ENCODE results near the gene LIPT2. TPM values are rescaled to one million over a fixed set of nuclear protein-coding genes. Genes with fewer than 3 reads are reported as not detected.
"Not testable (repeated sequence)": the region's sequence is repeated elsewhere in the genome, so short reads cannot be mapped to it uniquely, and the experiment has no call there.

Gene LIPT2
- total and polyA plus RNA-seq, 3 donors from 2014 or later, result 25.0 to 43.1 (median 32.6) TPM

- H3K27me3 ChIP-seq, result no peaks in the 10 kb centered on the region
- no peak for DNase-seq
- H3K27ac ChIP-seq, result no peak overlapping the region
- 85 to 86% methylated on average over 14 of the region's 14 CpGs for WGBS, 2 donors
- H3K4me3 ChIP-seq, result no peak overlapping the region
- no peaks in the 10 kb centered on the region for H3K4me1 ChIP-seq
- intact Hi-C loops (cut with DNase I; ENCODE audit: low total_unique reads), result no loop called here
- no peaks in the 10 kb centered on the region for H3K9me3 ChIP-seq
- H3K36me3 ChIP-seq (ENCODE audit: low read depth, missing control alignments), result no peaks in the 10 kb centered on the region
- TF ChIP-seq POLR2A (IDR thresholded peaks at IDR 0.05), result no peak
- TF ChIP-seq, protein P1, sequence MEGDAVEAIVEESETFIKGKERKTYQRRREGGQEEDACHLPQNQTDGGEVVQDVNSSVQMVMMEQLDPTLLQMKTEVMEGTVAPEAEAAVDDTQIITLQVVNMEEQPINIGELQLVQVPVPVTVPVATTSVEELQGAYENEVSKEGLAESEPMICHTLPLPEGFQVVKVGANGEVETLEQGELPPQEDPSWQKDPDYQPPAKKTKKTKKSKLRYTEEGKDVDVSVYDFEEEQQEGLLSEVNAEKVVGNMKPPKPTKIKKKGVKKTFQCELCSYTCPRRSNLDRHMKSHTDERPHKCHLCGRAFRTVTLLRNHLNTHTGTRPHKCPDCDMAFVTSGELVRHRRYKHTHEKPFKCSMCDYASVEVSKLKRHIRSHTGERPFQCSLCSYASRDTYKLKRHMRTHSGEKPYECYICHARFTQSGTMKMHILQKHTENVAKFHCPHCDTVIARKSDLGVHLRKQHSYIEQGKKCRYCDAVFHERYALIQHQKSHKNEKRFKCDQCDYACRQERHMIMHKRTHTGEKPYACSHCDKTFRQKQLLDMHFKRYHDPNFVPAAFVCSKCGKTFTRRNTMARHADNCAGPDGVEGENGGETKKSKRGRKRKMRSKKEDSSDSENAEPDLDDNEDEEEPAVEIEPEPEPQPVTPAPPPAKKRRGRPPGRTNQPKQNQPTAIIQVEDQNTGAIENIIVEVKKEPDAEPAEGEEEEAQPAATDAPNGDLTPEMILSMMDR (IDR thresholded peaks at IDR 0.05), result no peak
These were observed 42.0 kb upstream of the LIPT2 start for GRCh38 chr11:74535371-74536160.

- H3K4me1 ChIP-seq; H3K27me3 ChIP-seq; H3K27ac ChIP-seq; H3K9me3 ChIP-seq; DNase-seq; H3K36me3 ChIP-seq (ENCODE audit: low read depth, missing control alignments); intact Hi-C loops (cut with DNase I; ENCODE audit: low total_unique reads); H3K4me3 ChIP-seq: not testable (repeated sequence)
- WGBS, 2 donors, result 90 to 95% methylated on average over 10 of the region's 10 CpGs
These were observed 41.4 kb upstream of the LIPT2 start for GRCh38 chr11:74534946-74535275.

GRCh38 chr11:74534216-74534945 lies 40.9 kb upstream of the LIPT2 start:
- Histone ChIP-seq H3K4me1 (no peaks in the 10 kb centered on the region), H3K9me3 (no peaks in the 10 kb centered on the region), H3K27me3 (no peaks in the 10 kb centered on the region), H3K36me3 (ENCODE audit: low read depth, missing control alignments) (no peaks in the 10 kb centered on the region), H3K27ac (no peak overlapping the region), H3K4me3 (no peak overlapping the region)
- intact Hi-C loops (cut with DNase I; ENCODE audit: low total_unique reads), result no loop called here
- no peak for DNase-seq
- WGBS, 2 donors, result 72 to 79% methylated on average over 8 of the region's 8 CpGs
- no peak for TF ChIP-seq POLR2A (IDR thresholded peaks at IDR 0.05)
- TF ChIP-seq, protein P1 (IDR thresholded peaks at IDR 0.05), result no peak

DNA sequence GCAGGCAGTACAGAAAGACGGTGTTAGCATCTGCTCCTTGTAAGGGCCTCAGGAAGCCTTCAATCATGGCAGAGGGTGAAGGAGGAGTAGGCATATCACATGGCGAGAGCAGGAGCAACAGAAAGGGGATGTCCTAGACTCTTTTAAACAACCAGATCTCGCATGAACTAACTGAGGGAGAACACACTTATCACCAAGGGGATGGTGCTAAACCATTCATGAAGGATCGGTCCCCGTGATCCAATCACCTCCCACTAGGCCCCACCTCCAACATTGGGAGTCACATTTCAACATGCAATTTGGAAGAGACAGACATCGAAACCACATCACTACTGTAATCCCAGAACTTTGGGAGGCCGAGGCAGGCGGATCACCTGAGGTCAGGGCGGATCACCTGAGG lies 39.9 kb upstream of the LIPT2 start:
- WGBS, 2 donors, result 85 to 88% methylated on average over 9 of the region's 9 CpGs
- intact Hi-C loops (cut with DNase I; ENCODE audit: low total_unique reads), result no loop called here
- H3K4me1 ChIP-seq, result no peaks in the 10 kb centered on the region
- no peaks in the 10 kb centered on the region for H3K36me3 ChIP-seq (ENCODE audit: low read depth, missing control alignments)
- H3K27me3 ChIP-seq, result no peaks in the 10 kb centered on the region
- no peak overlapping the region for H3K4me3 ChIP-seq
- no peak overlapping the region for H3K27ac ChIP-seq
- DNase-seq, result no peak
- TF ChIP-seq, protein P1 (IDR thresholded peaks at IDR 0.05), result no peak
- no peak for TF ChIP-seq POLR2A (IDR thresholded peaks at IDR 0.05)
- no peaks in the 10 kb centered on the region for H3K9me3 ChIP-seq

DNA sequence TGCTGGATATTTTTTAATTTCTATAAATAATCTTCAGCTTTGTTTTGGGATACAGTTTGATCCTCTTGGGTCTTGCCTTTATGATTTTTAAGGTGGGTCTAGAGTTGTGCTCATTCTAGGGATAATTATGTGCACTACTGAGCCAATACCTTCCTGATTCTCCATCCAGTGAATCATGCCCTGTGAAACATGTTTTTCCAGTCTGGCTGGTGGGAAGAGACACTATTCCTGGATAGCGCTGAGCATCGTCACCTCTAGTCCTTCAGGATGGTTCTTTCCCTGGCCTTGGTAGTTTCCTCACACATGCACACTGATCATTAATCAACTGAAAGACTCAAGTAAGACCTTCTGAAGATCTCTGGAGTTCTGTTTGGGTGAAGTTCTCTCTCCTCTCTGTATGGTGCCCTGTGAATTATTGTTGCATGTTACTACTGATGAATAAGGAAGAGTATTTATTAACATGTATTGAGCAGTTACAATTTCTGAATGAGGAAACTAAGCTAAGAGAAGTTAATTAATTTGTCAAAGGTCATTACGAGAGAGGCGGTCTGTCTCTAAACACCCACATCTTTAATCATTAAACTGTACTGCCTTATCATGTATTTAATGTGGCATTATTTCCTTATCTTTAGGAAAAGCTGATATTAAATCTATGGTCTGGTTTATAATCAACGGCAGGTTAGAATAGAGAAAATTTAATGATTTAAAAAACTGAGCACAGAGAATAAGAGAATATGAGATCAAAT lies 39.1 kb upstream of the LIPT2 start:
- no peak overlapping the region for H3K27ac ChIP-seq
- no peak for DNase-seq
- TF ChIP-seq, protein P1 (IDR thresholded peaks at IDR 0.05), result no peak
- TF ChIP-seq POLR2A (IDR thresholded peaks at IDR 0.05), result no peak
- no peaks in the 10 kb centered on the region for H3K27me3 ChIP-seq
- H3K4me1 ChIP-seq, result no peaks in the 10 kb centered on the region
- no peaks in the 10 kb centered on the region for H3K36me3 ChIP-seq (ENCODE audit: low read depth, missing control alignments)
- no peak overlapping the region for H3K4me3 ChIP-seq
- WGBS, 2 donors, result 86 to 89% methylated on average over 5 of the region's 5 CpGs
- no peaks in the 10 kb centered on the region for H3K9me3 ChIP-seq
- intact Hi-C loops (cut with DNase I; ENCODE audit: low total_unique reads), result no loop called here
